NCI-H524 treated with DMSO at 0.1 percent for 48 hours (cell line): ENCODE data around the gene RBM26.
"Not testable (repeated sequence)": the region's sequence is repeated elsewhere in the genome, so short reads cannot be mapped to it uniquely, and the experiment has no call there.

Experiments used
- DNase-seq: peaks from one replicate; lab custom pipeline; 2025; lab: John Stamatoyannopoulos, UW

RBM26 gene

DNA sequence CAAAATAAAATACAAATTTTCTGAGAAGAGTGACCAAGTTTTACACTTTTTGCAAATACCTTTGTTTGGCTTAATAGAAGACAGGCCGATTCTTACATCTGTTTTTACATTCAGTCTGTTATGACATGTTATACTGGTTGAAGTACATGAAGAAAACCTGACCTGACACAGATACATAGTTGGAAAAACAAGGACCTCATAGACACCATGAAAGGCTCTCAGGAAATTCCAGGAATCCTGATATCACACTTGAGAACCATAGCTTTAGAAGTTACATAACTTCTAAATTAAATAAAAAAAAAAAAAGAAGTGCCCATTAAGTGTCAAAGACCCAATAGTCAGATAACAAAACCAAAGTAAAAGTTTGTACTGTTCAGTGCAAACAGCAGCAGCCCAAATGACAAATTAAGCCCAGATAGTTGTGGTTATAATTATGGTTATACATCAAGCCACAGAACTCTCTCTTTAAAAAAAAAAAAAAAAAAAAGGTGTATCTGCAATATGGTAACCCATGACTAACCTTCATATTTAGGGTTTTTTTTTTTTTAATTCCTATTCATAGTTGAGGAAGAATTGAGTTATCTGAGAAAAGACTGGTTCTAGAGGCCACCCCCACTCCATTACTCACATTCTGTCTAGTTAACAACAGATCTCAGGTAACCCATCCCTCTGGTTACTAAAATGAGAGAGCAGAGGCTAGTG is 19.8 kb downstream of the RBM26 start:
- DNase-seq: no peak

DNA sequence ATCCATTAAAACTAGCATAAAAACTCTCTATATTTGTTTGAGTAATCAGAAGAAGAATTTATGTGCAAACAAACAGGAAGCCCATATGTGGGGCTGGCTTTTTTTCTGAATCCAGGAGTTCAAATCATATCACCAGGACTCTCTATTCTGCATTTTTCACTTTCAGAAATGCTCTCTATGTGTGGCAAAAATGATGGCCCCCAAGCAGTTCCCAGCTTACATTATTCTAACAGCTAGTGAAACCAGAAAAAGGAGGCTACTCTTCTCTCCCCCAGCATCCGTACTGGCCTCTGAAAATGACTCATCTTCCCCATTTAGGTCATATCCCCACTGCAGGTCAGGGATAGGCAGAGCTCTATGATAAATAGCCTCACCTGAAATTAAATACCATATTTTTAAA is 20.4 kb downstream of the RBM26 start:
- DNase-seq: no peak

GRCh38 chr13:79384022-79384610 is 21.9 kb downstream of the RBM26 start:
- no peak for DNase-seq

- no peak for DNase-seq
Measured at GRCh38 chr13:79382545-79383275, 23.3 kb downstream of the RBM26 start.

- DNase-seq: no peak
Measured at GRCh38 chr13:79380997-79381396, 25.1 kb downstream of the RBM26 start.

GRCh38 chr13:79379274-79379673 is 26.8 kb downstream of the RBM26 start:
- DNase-seq: no peak

DNA sequence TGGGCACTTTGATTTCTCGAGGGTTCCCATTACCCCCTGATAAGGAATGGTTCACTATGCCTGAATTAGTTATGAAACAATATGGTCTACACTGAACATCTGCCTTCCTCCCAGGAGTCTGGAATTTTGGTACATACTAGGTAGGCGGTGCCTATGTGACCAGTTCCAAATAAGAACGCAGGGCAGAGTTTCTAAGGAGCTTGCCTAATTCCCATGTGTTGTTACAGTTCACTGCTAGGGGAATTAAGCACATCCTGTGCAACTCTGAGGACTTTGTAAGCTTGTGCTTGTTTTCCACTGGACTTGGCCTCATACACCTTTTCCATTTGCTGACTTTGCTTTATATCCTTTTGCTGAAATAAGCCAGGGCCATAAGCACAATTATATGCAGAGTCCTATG is 29.2 kb downstream of the RBM26 start:
- no peak for DNase-seq

DNA sequence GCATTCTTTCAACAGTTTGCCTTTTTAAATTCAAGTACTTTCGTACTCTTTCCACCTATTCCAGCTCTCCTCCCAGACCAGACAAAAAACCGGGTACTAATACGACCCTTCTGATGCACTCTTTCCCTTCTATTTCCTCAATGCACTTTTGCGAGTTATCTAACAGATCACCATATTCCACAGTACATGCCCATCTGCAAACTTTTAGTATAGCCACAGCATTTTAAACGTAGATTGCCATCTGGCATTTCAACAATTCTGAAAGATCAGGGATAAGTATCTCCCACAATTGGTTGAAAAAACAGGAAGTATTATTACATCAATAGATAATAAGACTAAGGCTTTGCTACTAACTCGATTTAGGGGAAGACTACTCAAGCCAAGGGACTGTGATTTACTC is 31.5 kb downstream of the RBM26 start:
- no peak for DNase-seq

GRCh38 chr13:79373916-79374315 is 32.1 kb downstream of the RBM26 start:
- no peak for DNase-seq

GRCh38 chr13:79369226-79369625 is 36.8 kb downstream of the RBM26 start:
- no peak for DNase-seq

DNA sequence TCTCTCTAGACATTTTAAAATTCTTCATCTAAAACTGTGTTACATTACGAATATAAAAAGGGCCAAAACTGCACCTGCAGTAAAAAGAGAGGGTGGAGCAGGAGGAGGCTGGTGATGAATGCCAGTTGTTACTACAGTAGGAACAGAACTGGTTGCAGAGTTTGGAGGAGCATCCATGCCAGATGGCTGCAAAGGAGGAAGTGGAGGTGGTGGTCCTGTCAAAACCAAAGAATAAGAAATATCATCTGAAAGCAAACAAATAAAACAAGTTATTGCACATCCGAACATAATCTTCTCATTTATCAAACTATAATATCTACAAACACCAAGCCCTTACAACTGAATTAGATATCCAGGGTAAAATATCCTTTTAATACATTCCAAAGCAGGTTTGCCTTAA is 40.1 kb downstream of the RBM26 start:
- DNase-seq: no peak

DNA sequence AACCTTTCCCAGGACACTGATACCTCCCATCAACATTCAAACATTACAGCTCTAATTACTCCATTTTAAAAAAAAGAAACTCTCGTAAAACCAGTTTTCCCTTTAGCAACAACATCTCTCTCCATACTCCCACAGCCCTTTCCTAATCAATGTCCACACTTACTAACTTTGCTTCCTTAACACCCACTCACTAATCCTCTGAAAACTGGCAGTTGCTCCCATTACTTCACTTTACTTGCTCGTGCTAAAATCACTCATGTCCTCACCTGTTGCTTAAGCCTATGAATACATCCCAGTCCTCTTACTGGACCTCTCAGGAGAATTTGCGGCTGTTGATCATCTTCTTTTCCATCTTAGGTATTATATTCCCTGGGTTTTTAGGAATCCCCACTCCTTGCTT is 44.8 kb downstream of the RBM26 start:
- no peak for DNase-seq

- no peak for DNase-seq
Measured at GRCh38 chr13:79360095-79360494, 46.0 kb downstream of the RBM26 start.

DNA sequence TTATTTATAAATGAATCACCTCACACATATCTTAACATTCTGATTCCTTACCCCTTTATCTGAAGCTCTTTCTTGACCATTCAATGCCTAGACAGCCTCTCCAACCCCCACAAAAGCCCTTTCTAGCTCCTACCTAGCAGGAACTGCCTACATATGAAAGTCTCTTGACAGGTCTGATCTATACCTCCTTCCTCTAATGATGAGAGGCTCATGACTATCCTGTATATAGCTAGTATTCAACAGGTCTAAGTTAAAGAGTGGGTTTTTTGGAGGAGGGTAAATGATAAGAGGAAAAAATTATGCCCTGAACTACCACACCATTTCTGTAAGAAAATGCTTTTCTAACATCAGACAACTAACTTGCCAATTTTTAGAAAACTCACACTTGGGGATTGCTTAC is 47.0 kb downstream of the RBM26 start:
- DNase-seq: no peak

DNA sequence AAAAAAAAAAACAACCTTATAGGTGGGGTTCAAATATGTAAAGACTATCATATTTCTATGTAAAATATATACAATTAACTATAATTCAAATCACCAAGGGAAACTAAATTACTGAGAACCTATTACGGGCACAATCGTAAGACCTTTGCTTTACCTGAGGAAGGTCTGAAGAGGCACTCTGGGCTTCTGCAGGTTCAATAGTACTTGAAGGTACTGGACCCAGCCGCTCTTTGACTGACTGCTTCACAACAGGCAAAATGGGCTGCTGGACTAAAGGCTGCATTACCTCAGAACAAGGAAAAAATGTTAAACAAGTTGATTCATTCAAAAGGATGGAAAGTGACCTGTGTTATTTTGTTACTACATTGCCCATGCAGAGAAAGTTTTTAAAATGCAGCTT is 51.8 kb downstream of the RBM26 start:
- no peak for DNase-seq

DNA sequence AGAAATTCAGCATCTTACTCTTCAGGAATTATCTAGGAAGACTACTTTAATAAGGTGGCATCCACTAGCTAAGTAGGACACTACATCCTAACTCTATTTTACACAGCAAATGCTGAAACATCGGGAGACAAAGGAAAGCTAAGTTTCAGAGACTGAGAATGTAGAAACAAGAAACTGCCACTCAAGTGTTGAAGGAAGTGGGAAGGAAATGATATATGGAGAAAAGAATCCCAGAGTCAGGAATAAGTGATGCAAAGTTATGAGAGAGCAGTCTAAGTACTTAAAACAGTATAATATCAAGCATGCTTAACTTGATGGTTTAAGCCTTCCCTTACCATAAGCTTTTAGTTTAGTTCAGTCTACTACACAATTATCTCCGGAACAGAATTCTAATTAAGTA is 52.4 kb downstream of the RBM26 start:
- DNase-seq: no peak

GRCh38 chr13:79352107-79352506 is 53.9 kb downstream of the RBM26 start:
- no peak for DNase-seq

DNA sequence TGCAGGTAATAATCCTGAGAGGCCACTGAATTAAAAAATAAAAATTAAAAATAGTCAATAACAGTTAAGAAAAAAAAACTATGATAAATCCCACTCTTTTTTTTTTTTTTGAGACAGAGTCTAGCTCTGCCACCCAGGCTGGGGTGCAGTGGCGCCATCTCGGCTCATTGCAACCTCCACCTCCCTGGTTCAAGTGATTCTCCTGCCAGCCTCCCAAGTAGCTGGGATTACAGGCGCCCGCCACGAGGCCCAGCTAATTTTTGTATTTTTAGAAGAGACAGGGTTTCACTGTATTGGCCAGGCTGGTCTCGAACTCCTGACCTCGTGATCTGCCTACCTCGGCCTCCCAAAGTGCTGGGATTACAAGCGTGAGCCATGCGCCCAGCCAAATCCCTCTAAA is 56.4 kb downstream of the RBM26 start:
- not testable (repeated sequence) for DNase-seq

DNA sequence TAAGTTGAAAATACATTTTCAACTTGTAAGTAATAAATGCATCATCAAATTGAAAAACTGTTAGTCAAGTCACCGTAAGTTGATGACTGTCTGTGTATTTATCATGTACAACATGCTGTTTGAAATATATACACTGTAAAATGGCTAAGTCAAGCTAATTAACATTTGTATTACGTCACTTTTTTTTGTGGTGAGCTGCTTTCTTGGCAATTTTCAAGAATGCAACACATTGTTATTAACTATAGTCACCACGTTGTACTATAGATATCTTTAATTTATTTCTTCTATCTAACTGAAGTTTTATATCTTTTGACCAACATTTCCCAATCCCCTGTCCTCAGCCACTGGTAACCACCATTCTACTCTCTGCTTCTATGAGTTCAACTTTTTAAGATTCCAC is 57.0 kb downstream of the RBM26 start:
- no peak for DNase-seq

GRCh38 chr13:79346300-79346914 is 59.6 kb downstream of the RBM26 start:
- no peak for DNase-seq

DNA sequence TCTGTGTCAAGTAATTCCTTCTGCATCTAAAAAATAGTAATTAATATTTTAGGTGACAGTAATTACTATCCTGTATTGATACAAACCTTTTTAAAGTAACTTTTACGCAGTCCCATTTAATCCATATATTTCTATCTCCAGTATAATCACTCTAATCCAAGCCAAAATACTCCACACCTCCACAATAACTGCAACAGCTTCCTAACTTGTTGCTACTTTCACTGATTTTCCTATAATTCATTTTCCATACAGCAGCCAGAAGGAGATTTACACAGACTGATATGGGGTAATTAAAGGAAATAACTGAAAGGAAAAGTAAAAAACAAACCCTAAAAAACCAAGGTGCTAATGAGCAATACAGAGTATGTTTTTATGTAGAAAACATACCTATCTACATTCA is 64.9 kb downstream of the RBM26 start:
- no peak for DNase-seq

- no peak for DNase-seq
Measured at GRCh38 chr13:79340490-79340889, 65.6 kb downstream of the RBM26 start.

DNA sequence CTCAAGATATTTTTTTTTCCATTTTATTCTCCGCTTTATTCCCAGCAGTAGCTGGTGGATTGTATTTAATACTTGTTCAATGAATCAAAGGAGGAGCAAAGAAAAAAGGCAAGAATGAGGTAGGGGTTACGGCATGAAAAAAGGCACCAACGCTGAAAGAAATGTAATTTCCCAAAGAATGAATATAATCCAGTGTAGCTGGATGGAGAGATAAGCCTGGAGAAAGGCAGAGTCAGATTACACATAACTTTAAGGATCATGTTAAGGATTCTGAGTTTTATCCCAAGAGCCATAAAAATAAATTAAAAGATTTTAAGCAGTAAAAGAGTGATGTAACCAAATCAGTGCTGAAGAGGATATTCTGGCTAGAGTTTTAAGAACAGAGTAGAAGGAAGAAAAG is 67.7 kb downstream of the RBM26 start:
- no peak for DNase-seq
